ENCODE results near the gene MAST1. TPM values are rescaled to one million over a fixed set of nuclear protein-coding genes. Genes with fewer than 3 reads are reported as not detected.
A peak's percentile ranks its signal among the peaks of the same experiment; 100 is the strongest.
"Not testable (repeated sequence)": the region's sequence is repeated elsewhere in the genome, so short reads cannot be mapped to it uniquely, and the experiment has no call there.

MAST1 gene
- total RNA-seq, 1 donor from 2014 or later = 2.4 TPM

GRCh38 chr19:12882589-12882988, 44.3 kb downstream of the MAST1 start:
- H3K27me3 Mint-ChIP-seq = peaks cover 7% of the 10 kb centered on the region
- H3K27ac Mint-ChIP-seq = peak overlapping the region; percentile 34
- intact Hi-C loops (cut with micrococcal nuclease) = no loop called here
- no peaks in the 10 kb centered on the region for H3K9me3 Mint-ChIP-seq
- H3K4me3 Mint-ChIP-seq = peak overlapping the region; percentile 85
- DNase-seq = no peak
- H3K4me1 Mint-ChIP-seq = peaks cover 22% of the 10 kb centered on the region
- H3K36me3 Mint-ChIP-seq (ENCODE audit: low read depth) = peaks cover 11% of the 10 kb centered on the region

- Mint-ChIP-seq H3K27me3 (peaks cover 7% of the 10 kb centered on the region), H3K36me3 (ENCODE audit: low read depth) (peaks cover 3% of the 10 kb centered on the region), H3K4me3 (peak overlapping the region; percentile 95), H3K9me3 (no peaks in the 10 kb centered on the region), H3K27ac (no peak overlapping the region), H3K4me1 (peaks cover 24% of the 10 kb centered on the region)
- no peak for DNase-seq
- intact Hi-C loops (cut with micrococcal nuclease) = no loop called here
Observed at GRCh38 chr19:12884202-12884601, 45.9 kb downstream of the MAST1 start.

GRCh38 chr19:12884627-12884925, 46.3 kb downstream of the MAST1 start:
- Mint-ChIP-seq H3K4me3 (peak overlapping the region; percentile 95), H3K36me3 (ENCODE audit: low read depth) (peaks cover 3% of the 10 kb centered on the region), H3K4me1 (peaks cover 24% of the 10 kb centered on the region), H3K9me3 (no peaks in the 10 kb centered on the region), H3K27me3 (peaks cover 7% of the 10 kb centered on the region), H3K27ac (no peak overlapping the region)
- intact Hi-C loops (cut with micrococcal nuclease) = no loop called here
- no peak for DNase-seq

- Mint-ChIP-seq H3K27ac (peak overlapping the region; percentile 89), H3K27me3 (peaks cover 7% of the 10 kb centered on the region), H3K36me3 (ENCODE audit: low read depth) (peaks cover 3% of the 10 kb centered on the region), H3K4me3 (peak overlapping the region; percentile 95), H3K9me3 (no peaks in the 10 kb centered on the region), H3K4me1 (peaks cover 20% of the 10 kb centered on the region)
- intact Hi-C loops (cut with micrococcal nuclease) = loop anchor here (1.0 kb wide), 2 partner anchors 34 to 80 kb away; partner anchors contain the start of gene SYCE2
- DNase-seq = peak; percentile 96
Observed at GRCh38 chr19:12884926-12885748, 46.8 kb downstream of the MAST1 start.

- intact Hi-C loops (cut with micrococcal nuclease) = loop anchor here (1.0 kb wide), 2 partner anchors 33 to 79 kb away; partner anchors contain the start of gene SYCE2
- H3K27ac Mint-ChIP-seq = peak overlapping the region; percentile 47
- H3K4me1 Mint-ChIP-seq = peaks cover 22% of the 10 kb centered on the region
- no peaks in the 10 kb centered on the region for H3K9me3 Mint-ChIP-seq
- peak overlapping the region; percentile 67 for H3K4me3 Mint-ChIP-seq
- peaks cover 4% of the 10 kb centered on the region for H3K36me3 Mint-ChIP-seq (ENCODE audit: low read depth)
- DNase-seq = no peak
- peaks cover 7% of the 10 kb centered on the region for H3K27me3 Mint-ChIP-seq
Observed at GRCh38 chr19:12885749-12886650, 47.7 kb downstream of the MAST1 start.

- Mint-ChIP-seq H3K9me3 (no peaks in the 10 kb centered on the region), H3K27me3 (peaks cover 7% of the 10 kb centered on the region), H3K4me1 (peaks cover 23% of the 10 kb centered on the region), H3K4me3 (peak overlapping the region; percentile 67), H3K36me3 (ENCODE audit: low read depth) (peaks cover 7% of the 10 kb centered on the region), H3K27ac (peak overlapping the region; percentile 47)
- intact Hi-C loops (cut with micrococcal nuclease) = no loop called here
- no peak for DNase-seq
Observed at GRCh38 chr19:12886651-12886968, 48.3 kb downstream of the MAST1 start.

- Mint-ChIP-seq H3K36me3 (ENCODE audit: low read depth) (peaks cover 10% of the 10 kb centered on the region), H3K4me3 (peak within 1 kb of the TSS; percentile 67), H3K9me3 (no peaks in the 10 kb centered on the region), H3K27me3 (peaks cover 7% of the 10 kb centered on the region), H3K4me1 (peaks cover 29% of the 10 kb centered on the region), H3K27ac (peak within 1 kb of the TSS; percentile 47)
- intact Hi-C loops (cut with micrococcal nuclease) = no loop called here
- no peak for DNase-seq
Observed at GRCh38 chr19:12886969-12887747, 48.8 kb downstream of the MAST1 start, which contains the start of gene KLF1. KLF1 (minus strand) TSS chr19:12887201; CDS start chr19:12887140, 61 bp downstream.

- H3K4me1 Mint-ChIP-seq = peaks cover 29% of the 10 kb centered on the region
- H3K4me3 Mint-ChIP-seq = no peak overlapping the region
- intact Hi-C loops (cut with micrococcal nuclease) = no loop called here
- H3K9me3 Mint-ChIP-seq = no peaks in the 10 kb centered on the region
- peaks cover 7% of the 10 kb centered on the region for H3K27me3 Mint-ChIP-seq
- H3K27ac Mint-ChIP-seq = no peak overlapping the region
- no peak for DNase-seq
- peaks cover 10% of the 10 kb centered on the region for H3K36me3 Mint-ChIP-seq (ENCODE audit: low read depth)
Observed at GRCh38 chr19:12888006-12888603, 49.8 kb downstream of the MAST1 start.

GRCh38 chr19:12890299-12890786, 52.0 kb downstream of the MAST1 start:
- Mint-ChIP-seq H3K4me1 (peaks cover 24% of the 10 kb centered on the region), H3K27ac (peak overlapping the region; percentile 90)
- intact Hi-C loops (cut with micrococcal nuclease) = loop anchor here (2.0 kb wide), 2 partner anchors 28 to 66 kb away; partner anchors contain the start of genes GADD45GIP1 and SYCE2

GRCh38 chr19:12890787-12891552, 52.7 kb downstream of the MAST1 start, which contains the start of gene GCDH:
GCDH (plus strand) TSS chr19:12891160; CDS start chr19:12891305, 145 bp downstream.
- intact Hi-C loops (cut with micrococcal nuclease) = loop anchor here (1.0 to 2.0 kb wide), 3 partner anchors 28 to 66 kb away; partner anchors contain the start of genes FARSA, GADD45GIP1 and SYCE2
- Mint-ChIP-seq H3K27ac (peak within 1 kb of the TSS; percentile 90), H3K4me3 (peak within 1 kb of the TSS; percentile 99), H3K9me3 (no peaks in the 10 kb centered on the region), H3K27me3 (peaks cover 7% of the 10 kb centered on the region), H3K4me1 (peaks cover 24% of the 10 kb centered on the region), H3K36me3 (ENCODE audit: low read depth) (peaks cover 22% of the 10 kb centered on the region)
- DNase-seq = peak; percentile 98

More at GRCh38 chr19:12890299-12890786, 52.0 kb downstream of the MAST1 start:
- Mint-ChIP-seq H3K36me3 (ENCODE audit: low read depth) (peaks cover 22% of the 10 kb centered on the region), H3K4me3 (peak overlapping the region; percentile 99)
- not testable (repeated sequence) for H3K27me3 Mint-ChIP-seq, DNase-seq, H3K9me3 Mint-ChIP-seq

GRCh38 chr19:12891553-12892021, 53.3 kb downstream of the MAST1 start:
- Mint-ChIP-seq H3K9me3 (no peaks in the 10 kb centered on the region), H3K4me1 (peaks cover 19% of the 10 kb centered on the region), H3K27me3 (peaks cover 3% of the 10 kb centered on the region), H3K4me3 (peak overlapping the region; percentile 99), H3K36me3 (ENCODE audit: low read depth) (peaks cover 22% of the 10 kb centered on the region), H3K27ac (peak overlapping the region; percentile 90)
- DNase-seq = no peak
- intact Hi-C loops (cut with micrococcal nuclease) = loop anchor here (1.0 to 2.0 kb wide), 3 partner anchors 27 to 65 kb away; partner anchors contain the start of genes FARSA, GADD45GIP1 and SYCE2

GRCh38 chr19:12893582-12893981, 55.3 kb downstream of the MAST1 start:
- H3K27ac Mint-ChIP-seq = no peak overlapping the region
- no peaks in the 10 kb centered on the region for H3K9me3 Mint-ChIP-seq
- peak overlapping the region; percentile 99 for H3K4me3 Mint-ChIP-seq
- no peaks in the 10 kb centered on the region for H3K27me3 Mint-ChIP-seq
- intact Hi-C loops (cut with micrococcal nuclease) = no loop called here
- peaks cover 18% of the 10 kb centered on the region for H3K4me1 Mint-ChIP-seq
- peaks cover 29% of the 10 kb centered on the region for H3K36me3 Mint-ChIP-seq (ENCODE audit: low read depth)
- no peak for DNase-seq
